SK-MEL-5 (cell line): ENCODE results near the gene PLEKHA1. TPM values are rescaled to one million over a fixed set of nuclear protein-coding genes. Genes with fewer than 3 reads are reported as not detected.

Source experiments
- DNase-seq: peaks from one replicate; pipeline ENCODE4 v3.0.0-alpha.2; 2016; ENCODE audit warnings: low read depth, low spot score
- in situ Hi-C: cut with HindIII; loops from 2 replicates; pipeline ENCODE4 v1.10.0; 2016; ENCODE audit warnings: low sequenced_read_pairs, high pct_unique_total_duplicates, low pct_unique_long_range_greater_than_20kb
- total RNA-seq: library from RNA; depleted of rRNA; stranded (reverse); fragments of >200 nt; shearing (Covaris generic); gene quantifications from 2 replicates; pipeline ENCODE4 v1.2.3, GENCODE V29; 2014

Gene PLEKHA1
- total RNA-seq, 1 experiment from 2014 or later, result 10.7 TPM

DNA sequence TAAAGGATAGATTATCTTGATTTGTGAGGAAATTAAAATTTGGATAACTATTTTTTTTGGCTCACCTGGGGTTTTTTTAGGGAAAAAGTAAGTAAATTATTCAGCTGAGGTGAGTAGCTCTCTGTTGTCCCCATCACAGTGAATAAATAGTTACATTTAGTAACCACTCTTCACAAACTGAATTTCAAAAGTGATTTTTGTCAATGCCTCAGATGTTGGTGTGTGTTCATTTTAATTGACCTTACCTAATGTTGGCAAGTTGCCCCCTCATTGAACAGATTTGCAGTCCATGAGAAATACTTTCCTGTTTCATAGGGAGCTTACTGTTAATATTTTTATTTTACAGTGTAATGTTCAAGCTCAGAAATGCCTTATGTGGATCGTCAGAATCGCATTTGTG lies 18.3 kb downstream of the PLEKHA1 start:
- no peak for DNase-seq
- in situ Hi-C loops, result no loop called here

GRCh38 chr10:122393288-122393687 lies 18.8 kb downstream of the PLEKHA1 start:
- DNase-seq, result no peak
- in situ Hi-C loops, result no loop called here

DNA sequence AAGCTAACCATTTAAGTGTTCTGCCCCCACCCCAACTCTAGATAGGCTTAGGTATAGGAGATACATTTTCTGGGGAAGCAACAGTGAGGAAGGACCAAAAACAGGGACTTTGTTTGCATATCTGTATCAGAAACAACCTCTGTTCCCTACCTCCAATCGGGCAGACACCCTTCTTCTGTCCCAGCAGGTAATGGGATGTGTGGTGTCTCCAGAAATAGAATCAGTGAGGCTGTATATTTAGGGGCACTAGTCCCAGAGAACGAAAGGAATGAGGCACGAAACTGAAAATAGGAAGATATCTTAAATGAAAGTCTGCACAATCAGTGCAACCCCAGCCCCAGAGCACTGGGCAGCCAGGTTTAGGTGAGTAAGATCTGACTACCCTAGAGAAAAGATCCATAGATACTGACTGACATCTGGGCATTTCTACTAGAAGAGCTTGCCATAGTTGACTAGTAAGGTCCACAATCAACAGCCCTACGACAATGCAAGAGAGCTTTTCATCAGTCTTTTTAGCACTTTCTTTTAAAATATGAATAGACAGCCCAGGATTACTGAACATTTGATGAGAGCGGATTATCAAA lies 28.1 kb downstream of the PLEKHA1 start:
- in situ Hi-C loops, result no loop called here
- no peak for DNase-seq

DNA sequence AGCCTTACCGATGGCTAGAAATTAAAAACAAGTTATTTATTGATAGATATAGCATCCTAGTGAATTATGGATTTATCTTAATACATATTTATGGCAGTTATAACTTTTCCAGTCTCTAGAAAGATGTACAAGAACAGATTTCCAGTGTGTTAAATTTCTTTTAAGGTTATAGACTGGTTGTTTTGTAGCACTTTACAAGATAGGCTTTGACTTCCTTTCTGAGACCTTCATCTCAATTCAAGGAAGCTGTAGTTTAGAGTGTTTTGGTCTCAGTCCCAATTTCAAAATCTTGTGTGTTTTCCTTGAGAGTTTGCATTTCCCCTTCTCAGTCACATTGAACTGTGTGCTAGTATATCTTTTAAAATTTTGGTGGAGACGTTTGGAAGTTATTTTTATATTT lies 30.1 kb downstream of the PLEKHA1 start:
- in situ Hi-C loops, result no loop called here
- DNase-seq, result no peak

DNA sequence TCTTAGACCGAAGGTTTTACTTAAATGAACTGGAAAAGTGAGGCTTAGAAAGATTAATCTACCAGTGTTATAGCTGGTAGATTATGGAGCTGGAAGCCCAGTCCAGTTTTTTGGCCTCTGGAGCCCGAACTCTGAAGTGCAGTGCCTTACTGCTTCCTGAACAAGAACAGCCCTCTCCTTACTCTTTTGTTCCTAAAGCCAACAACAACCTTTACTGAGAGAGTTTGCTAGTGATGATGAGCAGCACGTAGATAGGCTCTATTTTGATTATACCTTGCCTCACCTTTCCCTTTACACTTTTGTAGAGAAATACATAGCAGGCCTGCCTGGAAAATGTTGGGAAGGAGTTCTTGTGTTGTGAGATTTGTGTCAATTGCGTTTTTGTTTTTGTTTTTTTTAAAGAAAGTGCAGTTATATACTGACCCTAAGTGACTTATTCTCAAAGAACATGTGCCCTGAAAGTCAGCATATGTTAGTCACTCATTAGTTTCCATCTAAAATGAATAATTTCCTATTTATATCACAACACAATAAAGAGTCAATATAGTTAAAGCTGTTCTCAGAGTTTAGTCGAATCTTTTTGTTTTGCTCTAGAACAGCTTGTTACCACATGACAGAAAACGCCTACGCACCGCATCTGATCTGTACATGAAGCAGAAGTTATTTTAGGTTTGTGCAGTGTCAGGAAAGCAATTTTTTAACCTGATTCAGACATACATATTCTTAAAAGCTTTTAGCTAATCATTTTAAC lies 33.0 kb downstream of the PLEKHA1 start:
- in situ Hi-C loops, result no loop called here
- DNase-seq, result no peak

DNA sequence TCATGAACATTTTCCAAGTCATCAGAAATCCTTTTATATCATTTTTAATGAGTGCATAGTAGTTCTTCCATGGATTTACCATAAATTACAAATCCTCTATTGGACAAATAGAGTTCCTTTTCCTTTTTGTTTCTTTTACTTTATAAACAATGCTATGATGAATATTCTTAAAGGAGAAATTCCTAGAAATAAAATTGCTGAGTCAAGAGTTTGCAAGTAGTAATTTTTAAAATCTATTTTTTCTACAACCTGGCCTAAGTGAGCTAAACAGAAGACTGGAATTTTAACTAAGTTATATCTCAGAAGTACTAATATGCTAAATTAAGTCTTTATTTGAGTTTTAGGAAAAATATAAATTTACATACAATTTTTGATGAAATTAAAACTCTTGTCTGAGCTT lies 38.8 kb downstream of the PLEKHA1 start:
- in situ Hi-C loops, result no loop called here
- DNase-seq, result no peak

GRCh38 chr10:122417667-122418066 lies 43.2 kb downstream of the PLEKHA1 start:
- DNase-seq, result peak; percentile 2
- in situ Hi-C loops, result no loop called here

DNA sequence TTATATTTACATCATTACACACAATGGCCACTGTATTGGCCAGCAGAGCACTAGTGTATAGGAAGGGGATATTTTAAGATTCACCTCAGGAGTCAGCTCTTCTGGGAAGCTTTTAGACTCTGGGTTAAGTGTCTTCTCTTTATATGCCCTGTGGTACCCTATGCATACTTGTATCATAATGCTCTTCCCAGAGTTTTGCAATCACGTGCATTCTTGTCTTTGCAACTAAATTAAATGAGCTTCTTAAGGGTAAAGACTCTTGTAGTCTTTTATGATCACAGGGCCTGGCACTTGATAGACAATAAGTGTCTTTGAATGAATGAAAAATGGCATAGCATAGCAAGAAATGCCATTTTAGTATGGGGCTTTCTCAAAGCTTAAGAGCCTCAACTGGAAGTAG lies 44.5 kb downstream of the PLEKHA1 start:
- in situ Hi-C loops, result no loop called here

GRCh38 chr10:122419876-122420623 lies 45.5 kb downstream of the PLEKHA1 start:
- DNase-seq, result no peak
- in situ Hi-C loops, result no loop called here

More for the DNA sequence above, 44.5 kb downstream of the PLEKHA1 start:
- DNase-seq, result no peak

GRCh38 chr10:122420624-122421007 lies 46.1 kb downstream of the PLEKHA1 start:
- no peak for DNase-seq
- in situ Hi-C loops, result no loop called here

- no peak for DNase-seq
- in situ Hi-C loops, result no loop called here
Measured at GRCh38 chr10:122421054-122421625, 46.6 kb downstream of the PLEKHA1 start.

GRCh38 chr10:122421742-122422141 lies 47.2 kb downstream of the PLEKHA1 start:
- in situ Hi-C loops, result no loop called here
- DNase-seq, result no peak

DNA sequence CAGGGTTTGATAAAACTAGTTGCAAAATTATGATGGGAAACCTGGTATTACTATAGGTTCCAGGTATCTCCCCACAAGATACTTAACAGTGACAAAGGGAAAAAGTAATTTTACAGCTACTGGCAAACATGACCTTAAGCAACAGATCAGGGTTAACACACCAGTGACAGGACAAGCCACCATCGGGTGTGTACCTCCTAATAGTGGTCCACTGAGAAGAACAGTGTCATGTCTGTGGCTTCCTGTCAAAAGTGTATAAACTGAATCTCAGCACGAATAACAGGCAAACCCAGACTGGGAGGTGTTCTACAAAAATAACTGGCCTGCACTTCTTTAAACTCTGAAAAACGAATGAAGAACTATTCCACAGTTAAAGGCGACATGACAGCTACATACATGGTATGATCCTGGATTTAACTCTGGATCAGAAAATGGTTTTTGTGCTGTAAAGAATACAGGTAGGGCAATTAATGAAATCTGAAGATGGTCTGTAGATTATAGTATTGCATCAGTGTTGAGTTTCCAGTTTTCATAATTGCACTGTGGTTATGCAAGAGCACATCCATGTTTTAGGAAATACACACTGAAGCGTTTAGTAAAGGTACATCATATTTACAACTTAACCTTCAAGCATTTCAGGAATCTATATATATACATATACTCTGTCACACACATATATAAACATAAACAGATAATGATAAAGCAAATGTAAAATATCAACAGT lies 47.9 kb downstream of the PLEKHA1 start:
- DNase-seq, result no peak
- in situ Hi-C loops, result no loop called here

DNA sequence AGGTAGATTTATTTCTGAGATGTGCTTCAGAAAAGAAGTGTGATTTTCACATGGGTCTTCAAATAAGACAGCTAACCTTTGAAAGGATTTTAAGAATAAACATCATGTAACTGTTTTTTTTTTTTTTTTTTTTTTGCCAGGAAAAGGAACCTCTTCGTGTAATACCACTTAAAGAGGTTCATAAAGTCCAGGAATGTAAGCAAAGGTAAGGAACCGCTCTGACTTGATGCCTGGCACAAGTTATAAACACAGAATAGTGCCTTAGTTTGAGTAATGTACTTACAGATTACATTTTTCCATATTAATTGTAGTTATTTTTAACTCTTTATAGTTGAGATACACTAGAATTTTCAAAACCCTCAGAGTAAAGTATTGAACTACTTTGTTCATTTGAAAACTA lies 49.6 kb downstream of the PLEKHA1 start:
- DNase-seq, result no peak
- in situ Hi-C loops, result no loop called here

- in situ Hi-C loops, result no loop called here
- DNase-seq, result no peak
Measured at GRCh38 chr10:122426829-122427228, 52.3 kb downstream of the PLEKHA1 start.

- in situ Hi-C loops, result no loop called here
- DNase-seq, result no peak
Measured at GRCh38 chr10:122427280-122427679, 52.8 kb downstream of the PLEKHA1 start.

DNA sequence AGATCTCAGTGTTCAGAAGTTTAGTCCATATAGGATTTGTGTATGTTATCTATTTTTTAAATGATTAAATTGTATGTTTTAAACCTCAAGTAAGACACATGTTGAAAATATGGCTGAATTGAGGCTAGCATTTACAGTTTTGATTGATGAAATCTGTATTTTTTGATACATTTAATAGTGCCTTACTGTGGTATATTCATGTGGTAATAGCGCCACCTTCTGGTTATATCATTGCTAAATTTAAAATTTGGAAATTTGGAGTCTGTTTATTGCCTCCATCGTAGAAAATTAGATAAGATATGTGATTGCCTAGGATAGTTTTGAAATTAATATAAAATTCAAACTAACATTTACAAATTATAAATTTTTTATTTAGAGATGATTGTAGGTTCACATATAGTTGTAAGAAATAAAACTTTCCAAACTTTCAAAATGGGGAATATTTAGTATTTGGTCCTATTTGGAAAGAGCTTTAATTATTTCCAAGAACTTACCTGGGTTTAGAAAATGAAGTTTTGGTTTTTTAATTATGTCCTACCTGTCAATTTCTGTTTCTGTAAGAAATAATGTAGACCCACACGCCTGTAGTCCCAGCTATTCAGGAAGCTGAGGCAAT lies 60.8 kb downstream of the PLEKHA1 start:
- peak; percentile 61 for DNase-seq
- in situ Hi-C loops, result no loop called here
